Fibroblast of the aortic adventitia (primary cell): ENCODE data around the gene SPEG. TPM values are rescaled to one million over a fixed set of nuclear protein-coding genes. Genes with fewer than 3 reads are reported as not detected.

Experiments
- DNase-seq: peaks from one replicate; pipeline ENCODE4 v3.0.0-alpha.2; 2010; ENCODE audit warnings: low read depth
- H3K4me3 ChIP-seq: 2 replicates; pipeline ENCODE4 v1.5.1; 2011; ENCODE audit warnings: low read depth, mild to moderate bottlenecking, control low read depth, low read length, moderate library complexity
- total RNA-seq: library from RNA; depleted of rRNA; stranded (reverse); fragments of >200 nt; gene quantifications from 2 replicates; pipeline ENCODE4 v1.2.3, GENCODE V29; 2012; ENCODE audit warnings: low replicate concordance
- TF ChIP-seq, protein P1 (sequence below): IDR thresholded peaks from 2 replicates; pipeline ENCODE4 v1.5.1; 2011; ENCODE audit warnings: mild to moderate bottlenecking, low read length, control low read depth, inconsistent platforms; ENCODE audit not compliant: insufficient read depth

SPEG gene
- total RNA-seq, 1 donor, result 22.7 TPM

DNA sequence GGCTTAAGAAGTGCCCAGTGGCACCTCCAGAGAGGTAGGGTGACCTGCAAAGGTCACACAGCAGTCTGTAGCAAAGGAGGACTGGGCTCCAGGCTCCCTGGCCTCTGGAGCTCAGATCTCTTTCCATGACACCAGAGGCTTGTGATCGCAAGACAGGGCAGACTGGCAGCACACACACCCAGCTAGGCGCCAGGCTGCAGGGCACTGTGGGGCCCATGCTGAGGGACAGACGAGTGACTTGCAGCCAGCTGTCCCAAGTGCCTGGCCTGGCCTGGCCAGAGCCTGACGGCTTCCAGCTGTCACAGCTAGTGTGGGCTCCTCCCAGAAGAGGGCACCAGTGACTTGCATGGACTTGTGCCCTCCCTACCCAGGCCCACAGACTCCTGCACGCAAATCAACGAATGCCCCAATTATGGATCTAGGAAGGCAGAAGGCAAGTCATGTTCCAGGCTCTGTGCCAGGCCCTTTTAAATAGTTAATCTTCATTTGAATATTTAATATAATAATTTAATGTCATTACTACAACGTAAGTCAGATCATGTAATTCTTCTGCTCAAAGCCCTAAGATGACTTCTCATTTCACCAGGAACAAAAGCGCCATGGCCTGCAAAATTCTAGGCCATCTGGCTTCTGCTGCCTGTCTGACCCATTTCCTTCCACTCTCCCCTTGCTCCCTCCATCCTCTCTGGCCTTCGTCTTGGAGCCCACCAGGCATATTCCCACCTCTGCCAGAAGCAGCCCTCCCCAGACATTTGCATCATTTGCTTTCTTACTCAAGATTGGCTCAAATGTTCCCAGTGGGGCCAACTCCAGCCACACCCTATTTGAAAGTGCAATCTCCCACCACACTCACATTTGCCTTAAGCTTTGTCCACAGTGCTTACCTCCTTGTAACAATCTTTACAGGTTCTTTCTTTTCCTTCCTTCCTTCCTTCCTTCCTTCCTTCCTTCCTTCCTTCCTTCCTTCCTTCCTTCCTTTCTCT, 3.7 kb upstream of the SPEG start:
- DNase-seq, result peak; percentile 49
- H3K4me3 ChIP-seq, result no peak overlapping the region
- TF ChIP-seq, protein P1, sequence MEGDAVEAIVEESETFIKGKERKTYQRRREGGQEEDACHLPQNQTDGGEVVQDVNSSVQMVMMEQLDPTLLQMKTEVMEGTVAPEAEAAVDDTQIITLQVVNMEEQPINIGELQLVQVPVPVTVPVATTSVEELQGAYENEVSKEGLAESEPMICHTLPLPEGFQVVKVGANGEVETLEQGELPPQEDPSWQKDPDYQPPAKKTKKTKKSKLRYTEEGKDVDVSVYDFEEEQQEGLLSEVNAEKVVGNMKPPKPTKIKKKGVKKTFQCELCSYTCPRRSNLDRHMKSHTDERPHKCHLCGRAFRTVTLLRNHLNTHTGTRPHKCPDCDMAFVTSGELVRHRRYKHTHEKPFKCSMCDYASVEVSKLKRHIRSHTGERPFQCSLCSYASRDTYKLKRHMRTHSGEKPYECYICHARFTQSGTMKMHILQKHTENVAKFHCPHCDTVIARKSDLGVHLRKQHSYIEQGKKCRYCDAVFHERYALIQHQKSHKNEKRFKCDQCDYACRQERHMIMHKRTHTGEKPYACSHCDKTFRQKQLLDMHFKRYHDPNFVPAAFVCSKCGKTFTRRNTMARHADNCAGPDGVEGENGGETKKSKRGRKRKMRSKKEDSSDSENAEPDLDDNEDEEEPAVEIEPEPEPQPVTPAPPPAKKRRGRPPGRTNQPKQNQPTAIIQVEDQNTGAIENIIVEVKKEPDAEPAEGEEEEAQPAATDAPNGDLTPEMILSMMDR, result no peak

- TF ChIP-seq, protein P1, result peak; percentile 52
- no peak overlapping the region for H3K4me3 ChIP-seq
- DNase-seq, result peak; percentile 61
Measured at GRCh38 chr2:219433666-219434467, 776 bp upstream of the SPEG start.

DNA sequence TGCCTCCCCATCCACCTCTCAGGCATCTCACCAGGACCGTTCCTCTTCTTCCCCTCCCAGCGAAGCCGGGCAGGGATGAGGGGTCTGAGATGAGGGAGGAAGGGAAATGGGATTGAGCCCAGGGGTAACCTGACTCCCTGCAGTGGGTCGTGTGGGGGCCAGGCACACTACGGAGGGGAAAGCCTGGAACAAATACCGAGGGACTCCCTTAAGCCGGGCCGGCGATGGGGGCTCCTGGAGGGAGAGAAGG, 250 bp upstream of the SPEG start:
- DNase-seq, result no peak
- H3K4me3 ChIP-seq, result no peak overlapping the region
- TF ChIP-seq, protein P1, result no peak

- TF ChIP-seq, protein P1, result no peak
- DNase-seq, result no peak
Measured at GRCh38 chr2:219435701-219436100, 1.1 kb downstream of the SPEG start.

DNA sequence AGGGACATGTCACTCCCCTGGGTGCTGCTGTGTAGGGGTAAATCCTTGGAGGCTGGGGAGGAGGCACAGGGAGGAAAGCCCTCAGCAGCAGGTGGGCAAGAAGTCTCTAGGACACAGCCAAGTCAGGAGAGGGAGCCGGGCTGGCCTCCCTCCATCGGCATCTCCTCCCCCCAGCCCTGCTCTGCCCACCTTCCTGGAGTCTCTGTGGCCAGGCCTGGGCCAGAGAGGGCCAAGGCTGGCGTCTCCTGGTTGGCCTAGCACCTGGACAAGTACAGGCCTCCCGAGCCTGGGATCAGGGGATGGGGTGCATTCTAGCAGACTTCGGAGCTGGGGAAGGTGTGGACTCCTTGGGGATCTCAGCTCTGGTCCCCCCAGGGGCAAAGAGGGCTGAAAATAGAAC, 1.8 kb downstream of the SPEG start:
- H3K4me3 ChIP-seq, result no peak overlapping the region
- TF ChIP-seq, protein P1, result no peak

More at GRCh38 chr2:219435701-219436100, 1.1 kb downstream of the SPEG start:
- H3K4me3 ChIP-seq, result no peak overlapping the region

DNA sequence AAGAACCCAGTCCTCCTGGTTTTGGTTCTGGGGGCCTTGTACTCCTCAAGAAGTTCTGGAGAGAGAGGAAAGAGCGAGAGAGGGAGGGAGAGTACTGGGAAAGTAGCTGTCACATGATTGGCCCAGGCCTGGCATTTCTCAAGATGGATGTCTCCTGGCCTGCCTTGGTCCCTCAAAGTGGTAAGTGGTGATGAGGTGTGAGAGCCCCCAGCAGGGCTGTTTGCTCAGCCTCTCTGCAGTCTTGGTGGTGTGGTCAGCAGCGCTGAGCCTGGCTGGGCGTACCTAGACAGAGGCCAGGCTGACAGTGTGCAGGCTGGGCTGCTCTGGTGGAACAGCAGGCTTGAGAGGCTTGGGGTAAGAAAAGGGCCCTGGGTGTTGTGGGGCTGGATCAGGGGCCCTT, 2.5 kb downstream of the SPEG start:
- H3K4me3 ChIP-seq, result no peak overlapping the region
- TF ChIP-seq, protein P1, result no peak
- DNase-seq, result no peak

More for the DNA sequence above, 1.8 kb downstream of the SPEG start:
- no peak for DNase-seq
